Fibroblast of skin of left biceps (primary cell): ENCODE data around the gene CCDC158.
"Not testable (repeated sequence)": the region's sequence is repeated elsewhere in the genome, so short reads cannot be mapped to it uniquely, and the experiment has no call there.

Experiments
- DNase-seq, 2 experiments: peaks; one replicate each; pipeline ENCODE4 v3.0.0-alpha.2; 2013; ENCODE audit warnings: low read depth in 2 of 2

The CCDC158 gene

DNA sequence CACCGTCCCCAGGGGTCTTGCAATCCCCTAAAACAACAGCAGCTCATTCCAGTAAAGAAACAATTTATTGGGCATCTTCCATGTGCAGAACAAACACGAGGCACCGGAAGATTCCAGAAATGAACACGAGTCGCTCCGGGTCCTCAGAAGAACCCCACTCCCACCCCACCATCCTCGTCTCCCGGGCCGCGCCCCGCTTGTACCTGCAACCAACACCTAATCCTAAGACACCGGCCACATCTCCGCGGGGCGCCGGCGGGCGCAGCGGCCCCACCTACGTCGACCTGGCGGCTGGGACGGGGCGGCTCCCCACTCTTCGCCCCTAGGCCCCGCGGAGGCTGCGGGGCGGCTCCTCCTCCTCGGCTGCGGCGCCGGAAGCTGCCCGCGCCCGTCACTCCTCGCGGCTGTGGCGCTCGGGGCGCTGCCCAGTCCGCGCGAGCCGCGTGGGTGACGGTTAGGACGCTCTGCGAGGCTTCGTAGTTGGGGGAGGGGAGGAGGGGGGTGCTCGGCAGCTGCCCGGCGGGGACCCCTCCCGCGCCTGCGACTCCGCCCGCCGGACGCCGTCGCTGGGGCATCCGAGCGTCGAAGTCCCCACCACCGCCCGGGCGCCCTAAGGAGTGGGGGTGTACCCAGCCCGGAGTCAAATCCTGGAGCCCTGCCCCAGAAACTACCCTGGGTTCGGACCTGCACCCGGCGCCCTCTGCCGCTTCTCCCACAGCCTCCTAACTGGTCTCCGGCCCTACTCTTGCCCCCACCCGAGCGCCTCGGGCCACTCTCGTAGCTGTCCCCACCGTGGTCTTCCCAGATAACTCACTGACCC lies at the start of gene CCDC158:
CCDC158 (minus strand) TSS at position 380 of the 820 bp plus-strand sequence. CDS start 17,934 bp downstream, outside the sequence.
- DNase-seq: no peak

DNA sequence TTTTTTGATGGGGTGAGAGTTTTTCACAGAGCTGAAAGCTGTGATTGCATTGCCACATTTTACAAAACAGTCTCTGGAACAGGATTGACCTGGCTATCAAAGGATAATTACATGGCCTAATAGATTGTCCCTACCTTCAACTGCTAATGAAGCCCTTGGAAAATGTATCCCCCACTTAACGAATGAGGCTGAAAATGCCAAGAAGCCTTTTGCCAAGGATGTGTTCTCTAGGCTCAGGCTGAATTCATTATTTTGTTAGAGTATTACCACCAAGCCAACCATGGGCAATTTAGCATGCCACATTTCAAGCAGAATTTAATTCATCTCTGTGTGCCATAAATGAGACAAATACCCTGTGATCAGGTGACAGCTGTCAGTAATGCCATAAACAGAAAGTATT lies 49.6 kb upstream of the CCDC158 start:
- DNase-seq: no peak

DNA sequence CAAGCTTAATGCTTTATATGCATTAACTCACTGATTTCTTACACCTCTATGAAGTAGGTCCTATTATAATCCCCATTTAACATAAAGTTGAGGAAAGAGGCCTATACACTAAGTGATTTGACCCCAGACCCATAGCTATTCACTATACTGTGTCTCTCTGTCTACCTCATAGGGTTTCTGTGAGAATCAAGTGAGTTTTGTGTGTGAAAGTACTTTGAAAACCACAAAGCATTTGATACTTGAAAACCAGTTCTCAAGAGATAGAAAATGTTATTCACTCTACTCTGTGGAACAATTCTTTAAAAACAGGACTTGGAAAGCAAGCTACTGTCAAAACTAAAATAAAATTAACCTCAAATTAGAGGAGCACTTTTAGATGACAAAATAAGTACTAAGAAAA lies 49.1 kb upstream of the CCDC158 start:
- no peak for DNase-seq

DNA sequence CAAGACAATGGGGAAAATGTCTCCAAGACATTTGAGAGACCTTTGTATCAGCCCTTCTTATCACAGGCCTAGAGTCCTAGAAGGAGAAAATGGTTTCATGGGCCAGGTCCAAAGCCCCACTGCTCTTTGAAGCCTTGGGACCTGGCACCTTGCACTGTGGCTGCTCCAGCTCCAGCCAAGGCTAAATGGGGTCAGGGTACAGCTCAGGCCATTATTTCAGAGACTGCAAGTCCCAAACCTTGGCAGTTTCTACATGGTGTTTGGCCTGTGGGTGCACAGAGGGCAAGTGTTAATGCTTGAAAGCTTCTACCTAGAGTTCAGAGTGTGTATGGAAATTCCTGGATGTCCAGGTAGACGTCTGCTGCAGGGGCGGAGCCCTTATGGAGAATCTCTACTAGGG lies 42.6 kb upstream of the CCDC158 start:
- no peak for DNase-seq

DNA sequence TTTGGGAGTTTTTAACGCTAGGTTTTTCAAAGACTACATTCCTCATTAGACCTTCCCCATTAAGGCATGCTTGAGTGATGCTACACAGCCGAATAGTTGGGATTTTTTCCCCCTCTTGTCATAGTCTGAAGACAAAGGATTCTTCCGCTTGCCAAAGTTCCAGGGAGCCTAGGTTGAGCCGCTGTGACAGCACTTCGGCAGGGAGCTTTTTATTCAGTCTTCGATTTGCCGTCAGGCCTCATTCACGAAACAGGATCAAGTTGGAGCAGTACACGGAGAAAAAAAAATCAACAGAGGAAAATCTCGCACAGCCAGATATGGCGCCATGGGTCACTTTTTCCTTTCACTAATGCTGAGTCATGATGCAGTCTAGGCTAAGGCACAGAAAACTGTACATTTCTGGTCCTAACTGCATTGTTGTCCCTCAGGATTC lies 38.4 kb upstream of the CCDC158 start:
- DNase-seq: peak; percentile 67 to 70

DNA sequence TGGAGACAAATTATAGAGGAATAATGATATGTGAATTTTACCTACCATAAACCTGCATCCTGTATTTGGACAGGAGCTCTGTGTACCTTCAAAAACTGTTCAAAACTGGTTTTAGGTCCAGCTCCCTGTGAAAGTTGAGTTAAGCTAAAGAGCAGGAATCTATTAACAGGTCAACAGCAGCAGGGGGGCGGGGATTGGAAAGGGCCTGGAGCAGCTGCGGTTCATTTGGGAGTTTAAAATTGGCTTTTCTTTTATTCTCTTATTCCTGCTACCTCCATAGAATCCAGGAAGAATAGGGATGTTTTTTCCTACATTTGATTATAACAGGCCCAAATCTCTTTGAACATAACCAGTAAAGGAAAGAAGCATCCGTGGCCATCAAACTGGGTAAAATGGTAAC lies 37.9 kb upstream of the CCDC158 start:
- DNase-seq: no peak

DNA sequence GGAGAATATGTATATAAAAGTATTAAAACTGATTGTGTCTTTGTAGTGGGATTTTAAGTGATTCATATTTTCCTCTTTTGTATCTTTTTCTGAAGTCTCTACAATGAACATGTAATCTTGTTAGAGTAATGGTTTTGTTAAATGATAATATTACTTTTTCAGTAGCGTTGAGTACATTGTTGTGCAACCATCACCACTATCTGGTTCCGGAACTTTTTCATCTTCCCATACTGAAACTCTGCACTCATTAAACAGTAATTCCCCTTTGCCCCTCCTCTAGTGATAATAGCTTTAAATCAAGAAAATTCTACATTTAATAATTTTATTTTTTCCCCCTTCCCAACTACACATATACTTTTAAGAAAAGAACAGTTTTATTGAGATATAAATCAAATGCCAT lies 37.4 kb upstream of the CCDC158 start:
- no peak for DNase-seq

DNA sequence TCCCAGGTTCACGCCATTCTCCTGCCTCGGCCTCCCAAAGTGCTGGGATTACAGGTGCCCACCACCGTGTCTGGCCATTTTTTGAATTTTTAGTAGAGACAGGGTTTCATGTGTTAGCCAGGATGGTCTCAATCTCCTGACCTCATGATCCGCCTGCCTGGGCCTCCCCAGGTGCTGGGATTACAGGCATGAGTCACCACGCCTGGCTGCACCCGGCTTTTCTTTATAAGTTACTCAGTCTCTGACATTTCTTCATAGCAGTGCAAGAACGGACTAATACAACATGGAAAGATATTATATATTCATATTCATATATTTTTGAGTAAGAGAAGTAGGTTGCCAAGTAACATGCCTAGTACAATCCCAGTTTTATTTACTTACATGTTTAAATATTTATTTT lies 36.9 kb upstream of the CCDC158 start:
- no peak for DNase-seq

DNA sequence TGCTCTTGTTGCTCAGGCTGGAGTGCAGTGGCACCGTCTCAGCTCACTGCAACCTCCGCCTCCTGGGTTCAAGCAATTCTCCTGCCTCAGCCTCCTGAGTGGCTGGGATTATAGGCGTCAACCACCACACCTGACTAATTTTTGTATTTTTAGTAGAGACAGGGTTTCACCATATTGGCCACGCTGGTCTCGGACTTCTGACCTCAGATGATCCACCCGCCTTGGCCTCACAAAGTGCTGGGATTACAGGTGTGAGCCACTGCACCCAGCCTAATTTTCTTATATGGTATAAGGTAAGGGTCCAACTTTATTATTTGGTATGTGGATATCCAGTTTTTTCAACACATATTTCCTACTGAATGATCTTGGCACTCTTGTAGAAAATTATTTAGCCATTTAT lies 33.1 kb upstream of the CCDC158 start:
- not testable (repeated sequence) for DNase-seq

DNA sequence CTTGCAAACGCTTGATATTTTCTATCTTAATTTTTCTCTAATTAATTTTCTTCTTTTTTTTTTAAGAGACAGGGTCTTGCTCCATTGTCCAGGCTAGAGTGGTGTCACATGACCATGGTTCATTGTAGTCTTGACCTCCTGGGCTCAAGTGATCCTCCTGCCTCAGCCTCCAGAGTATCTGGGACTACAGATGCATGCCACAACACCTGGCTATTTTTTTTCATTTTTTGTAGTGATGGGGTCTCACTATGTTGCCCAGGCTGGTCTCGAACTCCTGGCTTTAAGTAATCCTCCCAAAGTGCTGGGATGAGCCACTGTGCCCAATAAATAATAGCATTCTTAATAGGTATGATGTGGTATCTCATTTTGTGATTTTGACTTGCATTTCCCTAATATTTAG lies 32.3 kb upstream of the CCDC158 start:
- no peak for DNase-seq

DNA sequence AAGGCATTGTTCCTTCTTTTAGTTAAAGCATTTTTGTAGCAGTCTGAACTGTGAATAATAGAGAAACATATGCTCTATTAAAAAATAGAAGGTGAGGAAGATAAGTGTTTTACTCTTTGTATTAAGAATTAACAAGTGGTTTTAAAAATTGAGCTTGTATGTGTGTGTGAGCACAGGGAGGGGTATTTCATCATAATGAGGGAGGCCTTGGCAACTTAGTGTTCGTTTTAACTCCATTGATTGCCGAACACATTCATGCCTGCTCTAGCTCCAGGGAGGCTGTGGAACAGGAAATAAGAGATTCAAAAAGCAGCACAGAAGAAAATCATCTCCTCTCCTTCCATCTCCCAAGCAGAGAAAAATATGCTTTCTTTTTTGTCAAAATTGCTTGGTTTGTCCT lies 28.9 kb upstream of the CCDC158 start:
- DNase-seq: no peak

DNA sequence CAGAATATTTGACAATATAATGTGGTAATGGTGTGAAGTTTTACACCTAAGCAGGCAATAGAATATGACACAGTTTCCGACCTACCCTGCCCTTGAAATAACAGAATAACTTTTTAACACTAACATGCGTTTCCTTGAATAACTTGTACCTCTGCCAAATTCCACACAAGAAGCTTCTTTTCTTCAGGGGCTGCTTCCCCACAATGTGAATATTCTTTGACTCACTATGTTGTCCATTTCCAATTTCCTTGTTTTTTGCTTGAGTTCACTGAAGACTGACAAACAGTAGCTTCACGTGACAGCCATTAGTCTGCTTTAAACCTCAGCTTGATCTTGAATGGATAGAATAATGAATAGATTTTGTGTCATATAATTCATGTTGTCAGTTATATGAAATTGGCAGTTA lies 28.4 kb upstream of the CCDC158 start:
- no peak for DNase-seq

DNA sequence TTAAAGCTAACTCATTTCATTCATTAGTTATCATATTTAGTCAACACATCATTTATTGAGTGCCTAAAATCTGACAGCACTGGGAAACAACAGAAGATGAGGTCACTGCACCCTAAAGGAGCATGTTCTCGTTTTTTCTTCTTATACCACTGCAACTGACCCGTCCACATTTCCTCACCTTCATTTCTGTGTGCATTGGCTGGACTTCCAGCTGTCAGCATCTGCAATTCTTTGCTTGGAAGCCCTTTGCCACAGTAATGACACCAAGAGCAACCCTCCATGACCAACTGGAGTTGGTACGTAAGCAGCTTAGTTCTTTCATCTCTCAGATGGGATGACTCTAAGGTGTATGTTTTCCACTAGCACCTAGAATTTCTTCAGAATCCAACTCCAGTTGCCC lies 27.3 kb upstream of the CCDC158 start:
- DNase-seq: no peak

DNA sequence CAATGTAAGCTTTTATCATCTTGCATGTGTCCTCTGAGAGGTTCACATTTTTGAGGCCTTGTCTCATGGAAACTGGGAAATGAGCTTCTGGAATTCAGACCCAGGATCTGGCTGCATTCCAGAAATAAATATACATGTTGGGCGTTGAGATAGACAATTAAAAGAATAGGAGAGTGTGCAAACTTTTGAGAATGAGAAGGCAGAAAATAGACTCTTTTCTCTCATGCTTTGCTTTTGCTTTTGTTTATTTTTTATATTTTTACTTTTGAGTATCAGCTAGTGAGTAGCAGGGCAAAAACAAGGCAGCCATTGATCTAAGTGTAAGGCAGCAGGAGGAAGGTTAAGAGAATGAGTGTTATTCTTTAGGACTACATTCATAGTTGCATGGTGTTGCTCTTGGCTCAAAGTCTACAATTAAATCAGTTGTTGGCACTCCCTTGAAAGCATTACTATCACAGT lies 26.5 kb upstream of the CCDC158 start:
- peak; percentile 40 to 42 for DNase-seq

DNA sequence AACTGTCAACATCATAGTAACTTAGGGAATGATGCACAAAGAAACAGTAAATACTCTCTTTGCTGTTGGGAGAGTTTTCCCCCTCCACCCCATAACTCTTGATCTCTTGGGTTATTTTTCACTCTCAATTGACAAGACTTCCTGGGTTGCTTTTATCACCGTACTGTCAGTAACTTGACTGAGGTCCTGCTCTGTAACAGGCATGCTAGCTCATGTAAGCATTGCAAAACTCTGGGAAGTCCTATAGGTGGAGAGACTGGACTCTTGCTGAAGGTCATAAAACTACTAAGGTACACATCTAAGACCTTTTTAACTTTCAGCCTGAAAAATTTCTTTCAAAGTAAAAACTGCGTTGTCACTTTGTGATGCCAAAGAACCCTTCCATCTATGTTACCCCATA lies 25.0 kb upstream of the CCDC158 start:
- DNase-seq: no peak

DNA sequence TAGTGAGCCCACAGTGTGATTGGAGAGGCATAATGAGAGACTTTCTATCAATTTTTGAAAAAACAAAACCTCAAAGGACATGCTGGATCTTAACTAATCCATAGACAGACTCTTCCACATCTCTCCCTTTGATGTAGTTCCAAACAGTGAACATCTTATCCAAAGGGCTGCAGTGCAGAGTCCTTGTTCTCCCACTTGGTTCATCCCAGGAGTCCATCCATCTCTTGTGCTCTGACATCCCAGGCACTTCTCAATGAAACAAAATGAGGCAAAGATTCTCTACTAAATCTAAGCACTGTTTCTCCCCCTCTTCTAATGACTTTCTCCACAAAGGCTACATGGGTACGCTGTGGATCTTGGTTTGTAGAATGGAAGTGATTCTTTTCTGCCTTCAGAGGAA lies 22.4 kb upstream of the CCDC158 start:
- no peak for DNase-seq

DNA sequence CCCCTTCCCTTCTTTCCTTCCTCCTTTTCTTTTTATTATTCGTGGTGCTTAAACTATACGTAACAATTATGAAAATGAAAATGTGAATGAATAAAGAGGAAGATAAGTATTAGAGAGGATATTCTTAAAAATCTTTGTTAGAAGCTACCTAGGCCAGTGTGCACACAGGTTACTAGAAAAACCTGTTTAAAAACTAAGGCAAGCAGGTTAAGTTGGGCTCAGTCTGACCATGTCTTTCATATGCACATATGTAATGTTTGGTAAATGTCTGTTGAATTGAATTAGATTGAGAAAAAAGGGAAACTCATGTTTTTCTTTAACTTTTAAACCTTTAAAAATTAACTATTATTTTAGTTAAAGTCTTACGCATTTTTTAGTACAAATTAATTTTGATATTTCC lies 21.9 kb upstream of the CCDC158 start:
- DNase-seq: no peak

DNA sequence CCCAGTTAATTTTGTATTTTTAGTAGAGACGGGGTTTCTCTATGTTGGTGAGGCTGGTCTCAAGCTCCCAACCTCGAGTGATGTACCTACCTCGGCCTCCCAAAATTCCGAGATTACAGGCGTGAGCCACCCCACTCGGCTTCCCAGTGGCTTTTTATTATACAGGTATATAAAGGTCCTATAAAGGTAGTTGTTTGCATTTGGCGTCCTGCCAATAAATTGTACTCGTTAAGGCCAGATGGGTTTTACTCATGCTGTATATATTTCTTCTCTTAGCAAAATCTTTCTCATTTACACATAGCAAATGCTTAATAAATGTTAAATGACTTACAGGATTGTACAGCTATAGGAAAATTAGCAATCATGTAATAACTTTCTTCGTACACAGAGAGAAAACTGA lies 20.9 kb upstream of the CCDC158 start:
- DNase-seq: no peak

DNA sequence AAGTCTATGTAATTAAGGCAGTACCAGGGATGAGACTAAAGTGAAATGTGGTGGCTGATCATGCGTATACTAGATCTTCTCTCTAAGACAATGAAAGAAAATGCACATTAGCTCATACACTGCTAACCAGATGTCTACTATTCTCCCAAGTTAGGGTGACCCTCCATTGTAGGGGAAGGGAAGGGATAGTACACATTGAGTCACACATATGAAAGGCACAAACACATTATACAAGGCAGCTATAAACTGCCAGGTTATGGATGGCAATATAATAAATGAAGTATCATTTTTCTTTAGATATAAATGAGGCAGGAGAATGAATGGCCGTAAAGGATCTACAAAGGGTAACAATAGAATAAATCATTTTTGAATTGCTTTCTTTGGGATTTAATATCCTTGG lies 18.6 kb upstream of the CCDC158 start:
- no peak for DNase-seq

DNA sequence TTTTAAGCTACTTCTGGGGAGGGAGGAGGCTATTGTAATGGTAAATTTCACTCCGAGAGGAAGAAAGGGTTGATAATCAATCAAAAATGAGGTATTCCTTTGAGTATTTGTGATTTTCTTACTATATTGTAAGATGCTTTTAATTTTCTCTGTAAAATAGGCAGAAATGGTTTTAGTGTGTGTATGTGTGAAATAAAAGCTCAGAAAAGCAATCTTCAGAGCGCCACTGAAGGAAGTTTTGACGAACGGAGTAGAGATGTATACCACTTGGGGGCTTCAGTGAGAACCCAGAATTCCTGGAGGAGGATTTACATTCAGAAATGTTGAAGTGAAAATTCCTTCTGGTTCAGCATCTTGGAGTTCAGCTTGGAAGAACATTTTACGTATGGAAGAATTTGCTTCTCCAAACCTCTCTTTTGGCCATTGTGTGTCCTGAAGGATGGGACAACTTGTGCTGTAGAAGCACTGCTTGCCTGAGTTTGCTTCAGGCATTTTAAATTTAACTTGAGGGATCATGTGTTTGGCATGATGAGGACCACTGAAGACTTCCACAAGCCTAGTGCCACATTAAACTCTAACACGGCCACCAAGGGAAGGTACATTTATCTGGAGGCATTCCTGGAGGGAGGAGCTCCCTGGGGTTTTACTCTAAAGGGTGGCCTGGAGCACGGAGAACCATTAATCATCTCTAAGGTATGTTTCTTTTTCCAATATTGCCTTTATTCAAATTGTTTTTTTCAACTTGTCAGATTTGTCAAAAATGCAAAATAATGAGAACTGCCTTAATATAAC lies 14.8 kb upstream of the CCDC158 start:
- DNase-seq: no peak

DNA sequence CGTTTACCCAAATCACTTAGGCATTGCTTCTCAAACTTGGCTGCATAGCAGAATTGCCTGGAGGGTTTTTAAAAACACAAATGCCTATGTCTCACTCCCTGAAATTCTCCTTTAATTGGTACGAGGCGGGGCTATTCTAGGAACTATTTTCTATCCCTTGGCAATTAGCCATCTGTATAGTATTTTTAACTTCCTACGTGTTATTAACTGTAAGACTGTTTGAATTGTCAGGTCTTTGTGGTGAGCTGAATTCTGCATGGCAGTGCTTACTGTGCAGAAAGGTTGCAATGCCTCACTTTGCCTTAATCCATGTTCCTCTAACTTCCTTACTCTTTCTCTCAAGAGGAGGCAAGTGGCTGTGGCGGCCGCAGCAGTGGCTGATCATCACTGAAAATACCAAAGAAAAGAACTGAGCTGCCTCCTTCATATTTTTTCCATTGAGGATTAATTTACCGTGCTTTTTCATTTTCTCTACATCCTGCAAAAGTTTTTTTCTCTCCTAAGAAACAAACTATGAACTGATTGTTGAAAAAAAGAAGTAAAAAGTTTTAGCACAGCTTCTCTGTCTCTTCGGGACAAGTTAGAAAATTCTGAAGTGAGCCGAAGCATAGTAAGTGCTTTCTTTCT lies 14.1 kb upstream of the CCDC158 start, which contains the start of gene SHROOM3:
SHROOM3 (plus strand) TSS at position 329 of the 627 bp plus-strand sequence. CDS start 824 bp downstream, outside the sequence.
- no peak for DNase-seq
